NCI-H2196 treated with DMSO at 0.1 percent for 48 hours (cell line): ENCODE data around the gene FBXL19.

ENCODE experiments used
- DNase-seq: peaks from one replicate; lab custom pipeline; 2025; ENCODE audit not compliant: unreplicated experiment; lab: John Stamatoyannopoulos, UW

FBXL19 gene

GRCh38 chr16:30984669-30985400, 61.5 kb downstream of the FBXL19 start, which contains the start of gene HSD3B7:
HSD3B7 (plus strand) TSS chr16:30985207; CDS start chr16:30985659, 452 bp downstream.
- peak; percentile 76 for DNase-seq

GRCh38 chr16:30985401-30986128, 62.2 kb downstream of the FBXL19 start:
- DNase-seq = peak; percentile 83

GRCh38 chr16:30986129-30986991, 63.0 kb downstream of the FBXL19 start:
- DNase-seq = no peak

- DNase-seq = no peak
Measured at GRCh38 chr16:30987581-30988190, 64.3 kb downstream of the FBXL19 start.

- no peak for DNase-seq
Measured at GRCh38 chr16:30989469-30990047, 66.2 kb downstream of the FBXL19 start.

GRCh38 chr16:30990105-30990504, 66.7 kb downstream of the FBXL19 start:
- DNase-seq = no peak

- DNase-seq = no peak
Measured at GRCh38 chr16:30991052-30991451, 67.7 kb downstream of the FBXL19 start.

- DNase-seq = no peak
Measured at GRCh38 chr16:30992276-30992780, 69.0 kb downstream of the FBXL19 start.

GRCh38 chr16:30992931-30993816, 69.8 kb downstream of the FBXL19 start:
- no peak for DNase-seq

- no peak for DNase-seq
Measured at GRCh38 chr16:30995927-30996323, 72.6 kb downstream of the FBXL19 start.

- no peak for DNase-seq
Measured at GRCh38 chr16:30996324-30996984, 73.1 kb downstream of the FBXL19 start.

- peak; percentile 47 for DNase-seq
Measured at GRCh38 chr16:30996985-30997724, 73.8 kb downstream of the FBXL19 start.

- DNase-seq = no peak
Measured at GRCh38 chr16:30997725-30998711, 74.6 kb downstream of the FBXL19 start.
